H1 (cell line): ENCODE measurements around the gene APBA2. TPM values are rescaled to one million over a fixed set of nuclear protein-coding genes. Genes with fewer than 3 reads are reported as not detected.

Source experiments
- CTCF ChIA-PET: fragments of 300-600 bp; sonication (Branson Sonifier 250); formaldehyde crosslinking; loops from one replicate; lab custom pipeline; 2021; ENCODE audit not compliant: partially characterized antibody; lab: Charles Lee
- POLR2A ChIA-PET: fragments of 300-600 bp; sonication (Branson Sonifier 250); formaldehyde crosslinking; loops from one replicate; lab custom pipeline; 2021; ENCODE audit warnings: inconsistent platforms; ENCODE audit not compliant: partially characterized antibody; lab: Charles Lee
- DNase-seq, 2 experiments: peaks; one replicate each; pipeline versions ENCODE4 v3.0.0 to v3.0.0-alpha.2; 2010 to 2022; ENCODE audit warnings: low spot score in 2 of 2, low read depth in 1 of 2, mixed read lengths in 1 of 2
- FAIRE-seq: peaks from 2 replicates; lab custom pipeline; 2011; peaks lifted over from hg19 to GRCh38; lab: Jason Lieb, UNC
- H2AFZ ChIP-seq: 2 replicates; pipeline ENCODE4 v1.8.1; 2012; ENCODE audit warnings: low read length, inconsistent platforms
- H2AK5ac ChIP-seq: 2 replicates; pipeline ENCODE4 v1.6.1; 2013; ENCODE audit warnings: low read depth, low read length
- H2BK120ac ChIP-seq: replicated peaks from 2 replicates; pipeline ENCODE3; 2013; ENCODE audit warnings: low read depth, low read length, inconsistent platforms
- H2BK12ac ChIP-seq: 2 replicates; pipeline ENCODE4 v1.6.1; 2013; ENCODE audit warnings: low read depth, low read length
- H2BK15ac ChIP-seq: 2 replicates; pipeline ENCODE4 v1.6.1; 2013; ENCODE audit warnings: low read length
- H2BK20ac ChIP-seq: 2 replicates; pipeline ENCODE4 v1.6.1; 2013; ENCODE audit warnings: low read length
- H2BK5ac ChIP-seq: 2 replicates; pipeline ENCODE4 v1.6.1; 2013; ENCODE audit warnings: low read depth, low read length
- H3K14ac ChIP-seq: 2 replicates; pipeline ENCODE4 v1.6.1; 2013; ENCODE audit warnings: inconsistent platforms; ENCODE audit not compliant: insufficient read length
- H3K18ac ChIP-seq: 2 replicates; pipeline ENCODE4 v1.6.1; 2013; ENCODE audit warnings: low read length; ENCODE audit errors: extremely low read depth
- H3K23ac ChIP-seq: 2 replicates; pipeline ENCODE4 v1.6.1; 2013; ENCODE audit warnings: inconsistent platforms; ENCODE audit not compliant: insufficient read length
- H3K23me2 ChIP-seq: 2 replicates; pipeline ENCODE4 v1.6.1; 2013; ENCODE audit warnings: low read depth, low read length
- H3K27ac ChIP-seq: 2 replicates; pipeline ENCODE4 v1.6.1; 2011; ENCODE audit warnings: low read depth, low read length, inconsistent platforms
- H3K27me3 ChIP-seq, 4 experiments: replicated peaks in 1 of 4; 1 replicate in 1 of 4; 2 replicates in 3 of 4; pipeline versions ENCODE4 v1.6.1 to v1.8.1; 2011 to 2013; ENCODE audit warnings: low read length in 3 of 4, mild to moderate bottlenecking in 3 of 4, inconsistent platforms in 2 of 4, mixed read lengths in 2 of 4, moderate library complexity in 1 of 4; ENCODE audit not compliant: control insufficient read depth in 3 of 4, insufficient read depth in 3 of 4; ENCODE audit errors: extremely low read depth in 1 of 4
- H3K36me3 ChIP-seq, 4 experiments: 2 replicates each; pipeline versions ENCODE4 v1.6.1 to v1.8.1; 2011 to 2013; ENCODE audit warnings: mild to moderate bottlenecking in 4 of 4, low read length in 3 of 4, moderate library complexity in 2 of 4, control low read depth in 1 of 4, inconsistent platforms in 1 of 4; ENCODE audit not compliant: insufficient read depth in 4 of 4, control insufficient read depth in 2 of 4
- H3K4ac ChIP-seq: replicated peaks from 2 replicates; pipeline ENCODE3; 2013; ENCODE audit warnings: low read length, low read depth, mixed read lengths, inconsistent platforms; ENCODE audit not compliant: insufficient read length
- H3K4me1 ChIP-seq, 4 experiments: replicated peaks in 1 of 4; 1 replicate in 1 of 4; 2 replicates in 3 of 4; pipeline versions ENCODE4 v1.6.1 to v1.8.1; 2011 to 2013; ENCODE audit warnings: low read length in 3 of 4, inconsistent platforms in 2 of 4, mixed read lengths in 1 of 4; ENCODE audit not compliant: insufficient read depth in 4 of 4, control insufficient read depth in 3 of 4
- H3K4me2 ChIP-seq, 2 experiments: 2 replicates each; pipeline versions ENCODE4 v1.6.1 to v1.8.1; 2011 to 2013; ENCODE audit warnings: low read depth in 2 of 2, low read length in 2 of 2, control low read depth in 1 of 2, inconsistent platforms in 1 of 2, mild to moderate bottlenecking in 1 of 2; ENCODE audit not compliant: insufficient read depth in 1 of 2
- H3K4me3 ChIP-seq, 4 experiments: fragments of 200-600, 300-600 bp in 1 of 4; sonication (generic), shearing (Covaris generic), sonication (Bioruptor Twin) in 1 of 4; 2 replicates each; pipeline versions ENCODE4 v1.5.1 to v1.8.1; 2011 to 2016; ENCODE audit warnings: low read length in 4 of 4, low read depth in 3 of 4, control low read depth in 2 of 4, inconsistent platforms in 2 of 4, mild to moderate bottlenecking in 2 of 4, mixed read lengths in 1 of 4, moderate library complexity in 1 of 4; ENCODE audit not compliant: insufficient read depth in 2 of 4; ENCODE audit errors: extremely low read depth in 1 of 4
- H3K56ac ChIP-seq: replicated peaks from 2 replicates; pipeline ENCODE3; 2013; ENCODE audit warnings: low read depth, mild to moderate bottlenecking, mixed read lengths, low read length, inconsistent platforms; ENCODE audit not compliant: insufficient read length
- H3K79me1 ChIP-seq: 2 replicates; pipeline ENCODE4 v1.6.1; 2013; ENCODE audit warnings: low read depth, low read length, control low read depth
- H3K79me2 ChIP-seq, 2 experiments: 2 replicates each; pipeline versions ENCODE4 v1.6.1 to v1.8.1; 2012 to 2013; ENCODE audit warnings: low read length in 2 of 2, mild to moderate bottlenecking in 2 of 2, inconsistent platforms in 1 of 2; ENCODE audit not compliant: insufficient read depth in 2 of 2, control insufficient read depth in 1 of 2
- H3K9ac ChIP-seq, 4 experiments: replicated peaks in 1 of 4; 1 replicate in 1 of 4; 2 replicates in 3 of 4; pipeline versions ENCODE4 v1.6.1 to v1.8.1; 2011 to 2013; ENCODE audit warnings: low read depth in 3 of 4, low read length in 3 of 4, control low read depth in 2 of 4, mild to moderate bottlenecking in 2 of 4, moderate library complexity in 2 of 4, inconsistent platforms in 1 of 4; ENCODE audit errors: extremely low read depth in 1 of 4
- H3K9me3 ChIP-seq, 2 experiments: 2 replicates each; pipeline versions ENCODE4 v1.6.1 to v1.8.1; 2012 to 2013; ENCODE audit warnings: mild to moderate bottlenecking in 2 of 2, moderate library complexity in 2 of 2, control low read depth in 1 of 2, inconsistent platforms in 1 of 2, low read depth in 1 of 2, low read length in 1 of 2, mixed read lengths in 1 of 2; ENCODE audit not compliant: insufficient read depth in 2 of 2
- H4K20me1 ChIP-seq, 2 experiments: replicated peaks in 1 of 2; 2 replicates each; pipeline versions ENCODE3 to v1.8.1; 2011 to 2013; ENCODE audit warnings: inconsistent platforms in 2 of 2, low read length in 2 of 2, mild to moderate bottlenecking in 1 of 2; ENCODE audit not compliant: insufficient read depth in 2 of 2, control insufficient read depth in 1 of 2
- H4K5ac ChIP-seq: 2 replicates; pipeline ENCODE4 v1.6.1; 2013; ENCODE audit warnings: low read length, low read depth, mixed read lengths, inconsistent platforms; ENCODE audit not compliant: insufficient read length
- H4K8ac ChIP-seq: 2 replicates; pipeline ENCODE4 v1.8.0; 2013; ENCODE audit warnings: mild to moderate bottlenecking, moderate library complexity, low read length, inconsistent platforms; ENCODE audit not compliant: insufficient read depth; ENCODE audit errors: extremely low read depth
- H4K91ac ChIP-seq: replicated peaks from 2 replicates; pipeline ENCODE3; 2013; ENCODE audit warnings: low read length, mixed read lengths, inconsistent platforms; ENCODE audit not compliant: insufficient read length
- BACH1 ChIP-seq: IDR thresholded peaks from 2 replicates; pipeline ENCODE4 v1.6.1; 2012; ENCODE audit warnings: low read length, improper control_type of control experiment
- BRCA1 ChIP-seq: IDR thresholded peaks from 2 replicates; pipeline ENCODE4 v1.6.1; 2012; ENCODE audit warnings: low read depth, low read length, improper control_type of control experiment
- CTCF ChIP-seq, 3 experiments: IDR thresholded peaks; 1 replicate in 2 of 3; 2 replicates in 1 of 3; pipeline versions ENCODE4 v1.5.1 to v1.6.1; 2011; ENCODE audit warnings: low read length in 3 of 3, mild to moderate bottlenecking in 3 of 3, inconsistent platforms in 2 of 3, low read depth in 1 of 3, moderate library complexity in 1 of 3; ENCODE audit not compliant: insufficient read depth in 1 of 3; ENCODE audit errors: control extremely low read depth in 1 of 3
- EGR1 ChIP-seq: IDR thresholded peaks from 2 replicates; pipeline ENCODE4 v1.6.1; 2011; ENCODE audit warnings: low read depth, low read length, borderline replicate concordance
- RXRA ChIP-seq: IDR thresholded peaks from 2 replicates; pipeline ENCODE4 v1.6.1; 2011; ENCODE audit warnings: low read depth, mild to moderate bottlenecking, low read length, moderate library complexity; ENCODE audit not compliant: insufficient read depth
- SRF ChIP-seq: IDR thresholded peaks from 2 replicates; pipeline ENCODE4 v1.6.1; 2011; ENCODE audit warnings: mild to moderate bottlenecking, low read depth, low read length, moderate library complexity
- YY1 ChIP-seq: IDR thresholded peaks from 2 replicates; pipeline ENCODE4 v1.6.1; 2011; ENCODE audit warnings: low read depth, mild to moderate bottlenecking, low read length
- WGBS, 2 experiments: shearing (Covaris generic) in 1 of 2; methylation state at CpG; one replicate each; pipeline versions ENCODE4 v1.1.6 to v1.1.7; 2013 to 2015; ENCODE audit warnings: low lambda C conversion rate in 2 of 2, mixed read lengths in 2 of 2, inconsistent platforms in 1 of 2, low coverage in 1 of 2, missing lambda C conversion rate in 1 of 2; ENCODE audit not compliant: insufficient replicate concordance in 2 of 2, insufficient coverage in 1 of 2, insufficient read length in 1 of 2; ENCODE audit errors: extremely low coverage in 1 of 2, missing lambda C conversion rate in 1 of 2; 5-methylcytosine and 5-hydroxymethylcytosine counted together
- polyA plus RNA-seq, 7 experiments: library from polyadenylated mRNA; depleted of rRNA in 3 of 7; stranded (reverse) in 5 of 7; unstranded in 2 of 7; fragments of >200 nt in 5 of 7; fragments of 200-250 nt in 2 of 7; gene quantifications; 1 replicate in 5 of 7; 2 replicates in 1 of 7; 4 replicates in 1 of 7; pipeline versions ENCODE4 v1.2.1 to v1.2.3, GENCODE V29; 2011 to 2013; ENCODE audit warnings: missing spikeins in 2 of 7, mixed read lengths in 2 of 7
- total RNA-seq: library from RNA; stranded (reverse); fragmentation: NEBNext Ultra II Directional; extraction: Animal tissue kit (Norgen Biotek cat#: 25700); gene quantifications from 2 replicates; pipeline ENCODE4 v1.2.1, GENCODE V29; 2021
- TF ChIP-seq, protein P1 (sequence below): IDR thresholded peaks from 2 replicates; pipeline ENCODE4 v1.6.1; 2012; ENCODE audit warnings: inconsistent platforms

Gene APBA2
- total and polyA plus RNA-seq, 2 of the 8 experiments (the other 6 are each of a cell fraction or from before 2014, with no cell fraction given): 15.5 to 19.0 TPM

- H3K4me2 ChIP-seq: no peak overlapping the region
- H3K14ac ChIP-seq: no peak overlapping the region
- H3K27ac ChIP-seq: no peak overlapping the region
- no peak overlapping the region for H3K9ac ChIP-seq
- DNase-seq: no peak
- H4K5ac ChIP-seq: no peak overlapping the region
- no peaks in the 10 kb centered on the region for H3K23me2 ChIP-seq
- no peaks in the 10 kb centered on the region; a peak in 1 of 8 replicates for H3K36me3 ChIP-seq
- H2BK20ac ChIP-seq: no peak overlapping the region; the same call in 1 of the 2 replicates
- H3K79me1 ChIP-seq: no peaks in the 10 kb centered on the region
- no peak overlapping the region for H3K23ac ChIP-seq
- H2BK15ac ChIP-seq: no peak overlapping the region
- H3K4ac ChIP-seq: no peak overlapping the region
- 0 out of 2 replicates have a peak overlapping the region, but pooled peaks have one; percentile 14 for H2BK12ac ChIP-seq
- CTCF ChIA-PET: interaction anchor here (0.9 to 7.3 kb wide), 10 partner anchors 9 to 508 kb away, joined by 3 to 88 read pairs (median 4); no protein-coding TSS in a partner anchor
- H2BK5ac ChIP-seq: no peak overlapping the region; the same call in 1 of the 2 replicates
- H3K56ac ChIP-seq: no peak overlapping the region
- H4K8ac ChIP-seq: no peak overlapping the region
- no peak overlapping the region for H4K91ac ChIP-seq
- H3K27me3 ChIP-seq: no peaks in the 10 kb centered on the region
- no peaks in the 10 kb centered on the region for H3K9me3 ChIP-seq
- peaks cover 0 to 5% (median under 1%) of the 10 kb centered on the region in 4 experiments; a peak in 6 of 7 replicates for H3K4me1 ChIP-seq
- POLR2A ChIA-PET: interaction anchor here (1.0 to 1.6 kb wide), 2 partner anchors 9 to 16 kb away, joined by 4 to 5 read pairs; no protein-coding TSS in a partner anchor
- H2AK5ac ChIP-seq: peak overlapping the region; percentile 80; the same call in 1 of the 2 replicates
- no peak overlapping the region for H2BK120ac ChIP-seq
- H3K4me3 ChIP-seq: no peak overlapping the region
- WGBS, 2 experiments: 84% methylated on average over 19 of the region's 19 CpGs; no CpG with 5 or more reads in 1 of the 2 experiments
- H2AFZ ChIP-seq: no peak overlapping the region
- H3K79me2 ChIP-seq: no peaks in the 10 kb centered on the region
- no peaks in the 10 kb centered on the region for H4K20me1 ChIP-seq
- H3K18ac ChIP-seq: no peak overlapping the region
- no peak for FAIRE-seq
- TF ChIP-seq YY1 (no peak), RXRA (no peak), CTCF (IDR thresholded peaks at IDR 0.05; ENCODE audit: control extremely low read depth in 1 of 3, insufficient read depth in 1 of 3, low read depth in 1 of 3, low read length in 3 of 3) (no peak), SRF (no peak), BRCA1 (no peak), BACH1 (no peak), EGR1 (no peak)
- TF ChIP-seq, protein P1, sequence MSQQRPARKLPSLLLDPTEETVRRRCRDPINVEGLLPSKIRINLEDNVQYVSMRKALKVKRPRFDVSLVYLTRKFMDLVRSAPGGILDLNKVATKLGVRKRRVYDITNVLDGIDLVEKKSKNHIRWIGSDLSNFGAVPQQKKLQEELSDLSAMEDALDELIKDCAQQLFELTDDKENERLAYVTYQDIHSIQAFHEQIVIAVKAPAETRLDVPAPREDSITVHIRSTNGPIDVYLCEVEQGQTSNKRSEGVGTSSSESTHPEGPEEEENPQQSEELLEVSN: no peak
These were observed 242.0 kb downstream of the APBA2 start for GRCh38 chr15:29127506-29128430.
